ENCODE measurements around the gene ATP9B.

DNA sequence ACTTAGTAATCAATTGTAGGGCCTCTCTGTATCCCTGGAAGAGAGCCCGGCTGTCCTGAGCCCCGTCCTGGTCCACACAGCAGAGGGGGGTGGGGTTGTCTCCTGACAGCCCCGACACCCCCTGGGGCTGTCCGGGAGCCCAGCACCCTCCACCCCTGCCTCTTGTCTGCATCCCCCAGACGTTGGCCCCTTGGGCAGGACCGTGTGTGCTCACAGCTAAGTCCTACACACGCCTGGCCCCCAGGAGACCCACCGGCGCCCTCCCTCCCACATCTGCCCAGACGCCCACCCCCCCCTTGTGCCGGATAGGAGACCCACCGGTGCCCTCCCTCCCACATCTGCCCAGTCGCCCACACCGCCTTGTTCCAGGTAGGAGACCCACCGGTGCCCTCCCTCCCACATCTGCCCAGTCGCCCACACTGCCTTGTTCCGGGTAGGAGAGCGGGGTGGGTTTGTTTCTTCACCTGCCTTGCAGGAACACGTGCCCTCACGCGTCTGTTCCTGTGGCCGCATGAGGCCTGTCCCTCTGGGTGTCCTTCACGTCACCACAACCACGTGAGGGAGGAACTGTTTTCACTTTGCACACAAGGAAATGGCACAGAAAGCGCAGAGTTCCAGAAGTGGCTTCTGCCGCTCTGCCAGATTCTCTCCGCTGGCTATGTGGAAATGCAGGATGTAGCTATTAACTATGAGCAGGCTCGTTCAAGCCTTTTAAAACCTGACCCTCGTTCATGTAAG lies 265.5 kb downstream of the ATP9B start:
- TF ChIP-seq, protein P1, sequence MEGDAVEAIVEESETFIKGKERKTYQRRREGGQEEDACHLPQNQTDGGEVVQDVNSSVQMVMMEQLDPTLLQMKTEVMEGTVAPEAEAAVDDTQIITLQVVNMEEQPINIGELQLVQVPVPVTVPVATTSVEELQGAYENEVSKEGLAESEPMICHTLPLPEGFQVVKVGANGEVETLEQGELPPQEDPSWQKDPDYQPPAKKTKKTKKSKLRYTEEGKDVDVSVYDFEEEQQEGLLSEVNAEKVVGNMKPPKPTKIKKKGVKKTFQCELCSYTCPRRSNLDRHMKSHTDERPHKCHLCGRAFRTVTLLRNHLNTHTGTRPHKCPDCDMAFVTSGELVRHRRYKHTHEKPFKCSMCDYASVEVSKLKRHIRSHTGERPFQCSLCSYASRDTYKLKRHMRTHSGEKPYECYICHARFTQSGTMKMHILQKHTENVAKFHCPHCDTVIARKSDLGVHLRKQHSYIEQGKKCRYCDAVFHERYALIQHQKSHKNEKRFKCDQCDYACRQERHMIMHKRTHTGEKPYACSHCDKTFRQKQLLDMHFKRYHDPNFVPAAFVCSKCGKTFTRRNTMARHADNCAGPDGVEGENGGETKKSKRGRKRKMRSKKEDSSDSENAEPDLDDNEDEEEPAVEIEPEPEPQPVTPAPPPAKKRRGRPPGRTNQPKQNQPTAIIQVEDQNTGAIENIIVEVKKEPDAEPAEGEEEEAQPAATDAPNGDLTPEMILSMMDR (IDR thresholded peaks at IDR 0.05), result no peak
- no peak for TF ChIP-seq ZFX (IDR thresholded peaks at IDR 0.05; ENCODE audit: borderline replicate concordance)
